Neutrophil (primary cell): Measurements from ENCODE around the gene TSFM.

ENCODE experiments used
- H3K27ac ChIP-seq: fragments of 200-600 bp; sonication (generic); 2 replicates; pipeline ENCODE4 v1.5.1; 2016; ENCODE audit warnings: mild to moderate bottlenecking, moderate library complexity
- H3K27me3 ChIP-seq: fragments of 200-600 bp; sonication (generic); 2 replicates; pipeline ENCODE4 v1.6.0; 2016; ENCODE audit warnings: mild to moderate bottlenecking
- H3K36me3 ChIP-seq: fragments of 200-600 bp; sonication (generic); 2 replicates; pipeline ENCODE4 v1.5.1; 2017
- H3K4me1 ChIP-seq, 2 experiments: fragments of 200-600 bp in 1 of 2; sonication (generic) in 1 of 2; 1 replicate in 1 of 2; 2 replicates in 1 of 2; pipeline versions ENCODE4 v1.5.1 to v1.6.1; 2013 to 2016; ENCODE audit warnings: low read depth in 1 of 2, low read length in 1 of 2, mild to moderate bottlenecking in 1 of 2, moderate library complexity in 1 of 2; ENCODE audit not compliant: control insufficient read depth in 1 of 2, insufficient read depth in 1 of 2
- H3K4me3 ChIP-seq, 2 experiments: fragments of 200-600 bp in 1 of 2; sonication (generic) in 1 of 2; 1 replicate in 1 of 2; 2 replicates in 1 of 2; pipeline ENCODE4 v1.5.1; 2013 to 2016; ENCODE audit warnings: low read depth in 1 of 2, low read length in 1 of 2, mild to moderate bottlenecking in 1 of 2, moderate library complexity in 1 of 2
- H3K9me3 ChIP-seq: fragments of 200-600 bp; sonication (generic); 2 replicates; pipeline ENCODE4 v1.5.1; 2016
- CTCF ChIP-seq: fragments of 200-600 bp; sonication (generic); IDR thresholded peaks from 2 replicates; pipeline ENCODE4 v1.5.1; 2016; ENCODE audit warnings: antibody characterized with exemption

TSFM gene

DNA sequence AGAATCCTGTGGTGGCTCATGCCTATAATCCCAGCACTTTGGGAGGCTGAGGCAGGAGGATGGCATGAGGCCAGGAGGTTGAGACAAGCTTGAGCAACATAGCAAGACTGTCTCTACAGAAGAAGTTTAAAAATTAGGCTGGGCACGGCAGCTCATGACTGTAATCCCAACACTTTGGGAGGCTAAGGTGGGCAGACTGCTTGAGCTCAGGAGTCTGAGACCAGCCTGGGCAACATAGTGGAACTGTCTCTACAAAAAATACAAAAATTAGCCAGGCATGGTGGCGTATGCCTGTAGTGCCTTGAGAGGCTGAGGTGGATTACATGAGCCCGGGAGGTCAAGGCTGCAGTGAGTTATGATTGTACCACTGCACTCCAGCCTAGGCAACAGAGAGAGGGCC lies 14.7 kb upstream of the TSFM start:
- H3K27ac ChIP-seq = no peak overlapping the region
- H3K4me1 ChIP-seq = peaks cover 39 to 44% of the 10 kb centered on the region in 2 experiments
- peaks cover 62% of the 10 kb centered on the region for H3K27me3 ChIP-seq
- no peak for TF ChIP-seq CTCF
- H3K36me3 ChIP-seq = no peaks in the 10 kb centered on the region
- H3K4me3 ChIP-seq = no peak overlapping the region
- H3K9me3 ChIP-seq = no peaks in the 10 kb centered on the region

- no peak for TF ChIP-seq CTCF
- H3K27ac ChIP-seq = no peak overlapping the region
- no peaks in the 10 kb centered on the region for H3K36me3 ChIP-seq
- no peak overlapping the region for H3K4me3 ChIP-seq
- no peaks in the 10 kb centered on the region for H3K9me3 ChIP-seq
- peaks cover 39 to 44% of the 10 kb centered on the region in 2 experiments for H3K4me1 ChIP-seq
- peaks cover 51% of the 10 kb centered on the region for H3K27me3 ChIP-seq
These were observed 13.0 kb upstream of the TSFM start for GRCh38 chr12:57769594-57769993.

GRCh38 chr12:57770734-57771133 lies 11.9 kb upstream of the TSFM start:
- Histone ChIP-seq H3K4me1 (peaks cover 28 to 33% of the 10 kb centered on the region in 2 experiments), H3K27ac (no peak overlapping the region)
- no peak for TF ChIP-seq CTCF

GRCh38 chr12:57771236-57771872 lies 11.2 kb upstream of the TSFM start:
- H3K4me1 ChIP-seq = peaks cover 22 to 26% of the 10 kb centered on the region in 2 experiments
- peak overlapping the region; percentile 82 to 89 for H3K4me3 ChIP-seq
- no peak overlapping the region for H3K27ac ChIP-seq
- TF ChIP-seq CTCF = no peak
- H3K27me3 ChIP-seq = peaks cover 34% of the 10 kb centered on the region
- H3K36me3 ChIP-seq = no peaks in the 10 kb centered on the region
- no peaks in the 10 kb centered on the region for H3K9me3 ChIP-seq

More at GRCh38 chr12:57770734-57771133, 11.9 kb upstream of the TSFM start:
- H3K4me3 ChIP-seq = no peak overlapping the region
- no peaks in the 10 kb centered on the region for H3K36me3 ChIP-seq
- H3K9me3 ChIP-seq = no peaks in the 10 kb centered on the region
- H3K27me3 ChIP-seq = peaks cover 40% of the 10 kb centered on the region

- peaks cover 16 to 20% of the 10 kb centered on the region in 2 experiments for H3K4me1 ChIP-seq
These were observed 10.6 kb upstream of the TSFM start, which contains the start of gene METTL1 for GRCh38 chr12:57771873-57772428. Gene METTL1, minus strand, starts transcription at chr12:57772105. Its CDS starts 22 bp downstream, at chr12:57772083.

More at GRCh38 chr12:57771873-57772428, 10.6 kb upstream of the TSFM start, which contains the start of gene METTL1:
- TF ChIP-seq CTCF = no peak
- Histone ChIP-seq H3K9me3 (no peaks in the 10 kb centered on the region), H3K27ac (peak within 1 kb of the TSS; percentile 26), H3K4me3 (peak within 1 kb of the TSS; percentile 82 to 89), H3K36me3 (no peaks in the 10 kb centered on the region), H3K27me3 (peaks cover 28% of the 10 kb centered on the region)
